HS-5 (cell line): ENCODE results near the gene COASY.

ENCODE experiments used
- DNase-seq: peaks from one replicate; pipeline ENCODE4 v3.0.0-alpha.2; 2012; ENCODE audit warnings: low read depth

The COASY gene

DNA sequence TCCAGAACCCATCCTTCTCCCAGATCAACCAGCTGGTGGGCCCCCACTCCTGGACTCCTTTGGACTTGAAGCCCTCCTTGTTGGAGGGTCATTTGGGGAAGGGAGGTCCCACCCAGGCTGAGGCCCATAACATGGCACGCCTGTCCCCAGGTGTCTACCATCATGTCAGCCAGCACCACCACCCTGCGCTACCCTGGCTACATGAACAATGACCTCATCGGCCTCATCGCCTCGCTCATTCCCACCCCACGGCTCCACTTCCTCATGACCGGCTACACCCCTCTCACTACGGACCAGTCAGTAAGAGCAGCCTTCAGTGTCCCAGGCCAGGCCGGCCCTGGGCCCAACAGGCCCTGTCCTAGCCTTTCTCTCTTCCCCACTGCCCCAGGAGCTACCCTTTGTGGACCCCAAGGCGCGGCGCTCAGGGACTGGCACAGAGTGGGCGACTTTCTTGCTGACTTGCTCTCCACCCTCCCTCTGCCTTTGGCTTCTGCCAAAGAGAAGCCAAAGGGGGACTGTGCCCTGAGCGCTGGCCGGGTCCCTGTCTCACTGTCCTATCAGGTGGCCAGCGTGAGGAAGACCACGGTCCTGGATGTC is 51.8 kb downstream of the COASY start:
- DNase-seq: no peak
